Frontal cortex (tissue), 4 donors: ENCODE results near the gene EPOP. TPM values are rescaled to one million over a fixed set of nuclear protein-coding genes. Genes with fewer than 3 reads are reported as not detected.
"Not testable (repeated sequence)": the region's sequence is repeated elsewhere in the genome, so short reads cannot be mapped to it uniquely, and the experiment has no call there.

Source experiments
- DNase-seq, 2 donors: peaks; one replicate each; pipeline ENCODE4 v3.0.0; 2012; ENCODE audit warnings: low spot score in 2 of 2
- FAIRE-seq: peaks from 2 replicates; lab custom pipeline; 2012; peaks lifted over from hg19 to GRCh38; lab: Jason Lieb, UNC
- small RNA-seq: library from RNA; depleted of rRNA; stranded (forward); fragments of <200 nt; gene quantifications from one replicate; pipeline ENCODE3, GENCODE V24; 2014
- total RNA-seq: library from RNA; depleted of rRNA; stranded (reverse); fragments of >200 nt; gene quantifications from one replicate; pipeline ENCODE4 v1.2.3, GENCODE V29; 2014
- donor health status: control.
- donor health status: control.
- donor health status: control.

Gene EPOP
- total RNA-seq, 1 donor from 2014 or later, result 0.82 TPM

- peak; percentile 48 to 52 for DNase-seq
These were observed 17.6 kb downstream of the EPOP start for GRCh38 chr17:38656959-38657823.

GRCh38 chr17:38654411-38655398 is 20.1 kb downstream of the EPOP start:
- DNase-seq, result no peak
- FAIRE-seq, result no peak

More at GRCh38 chr17:38656959-38657823, 17.6 kb downstream of the EPOP start:
- FAIRE-seq, result no peak

DNA sequence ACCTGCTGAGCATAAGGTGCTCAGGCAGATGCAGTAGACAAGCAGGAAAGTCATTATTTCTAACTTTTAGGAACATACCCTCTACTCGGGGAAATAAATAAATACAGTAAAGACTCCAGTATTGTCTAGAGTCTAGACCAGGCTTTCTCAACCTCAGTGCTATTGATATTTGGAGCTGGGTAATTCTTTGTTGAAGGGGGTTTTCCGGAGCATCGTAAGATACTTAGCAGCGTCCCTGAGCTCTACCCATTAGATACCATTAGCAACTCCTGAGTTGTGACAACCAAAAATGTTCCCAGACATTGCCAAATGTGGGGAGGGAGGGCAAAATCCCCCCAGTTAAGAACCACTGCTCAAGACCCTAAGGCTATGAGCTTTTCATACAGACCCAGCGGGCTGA is 21.1 kb downstream of the EPOP start:
- DNase-seq (no peak), FAIRE-seq (no peak)

- FAIRE-seq (no peak), DNase-seq (no peak)
These were observed 21.5 kb downstream of the EPOP start for GRCh38 chr17:38653230-38653629.

- not testable (repeated sequence) for FAIRE-seq, DNase-seq
These were observed 24.0 kb downstream of the EPOP start for GRCh38 chr17:38650653-38651173.

- FAIRE-seq, result no peak
- no peak for DNase-seq
These were observed 36.8 kb downstream of the EPOP start for GRCh38 chr17:38637951-38638350.

GRCh38 chr17:38636054-38636453 is 38.7 kb downstream of the EPOP start:
- DNase-seq, result no peak
- no peak for FAIRE-seq

- FAIRE-seq, result no peak
These were observed 42.4 kb downstream of the EPOP start for GRCh38 chr17:38632334-38632733.

DNA sequence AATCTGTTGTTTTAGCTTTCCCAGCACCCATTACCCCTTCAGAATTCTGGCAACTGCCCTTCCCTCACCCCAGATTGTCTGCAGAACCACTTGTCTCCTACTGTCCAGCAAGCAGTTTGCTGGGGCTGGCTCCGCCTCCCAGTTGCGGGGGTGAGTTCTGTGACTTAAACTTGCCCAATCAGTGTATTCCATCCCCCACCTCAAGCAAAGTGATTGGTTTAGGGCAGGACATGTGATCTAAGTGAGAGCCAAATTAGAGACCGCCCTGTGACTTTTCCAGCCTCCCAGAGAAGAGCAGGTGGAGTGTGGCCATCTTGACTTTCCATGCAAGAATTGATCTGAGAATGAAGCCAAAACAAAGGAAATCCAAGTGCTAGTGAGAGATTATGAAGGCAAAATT is 46.3 kb downstream of the EPOP start:
- DNase-seq (no peak), FAIRE-seq (no peak)

More at GRCh38 chr17:38632334-38632733, 42.4 kb downstream of the EPOP start:
- DNase-seq, result no peak

GRCh38 chr17:38627957-38628356 is 46.8 kb downstream of the EPOP start:
- DNase-seq (no peak), FAIRE-seq (no peak)

- FAIRE-seq, DNase-seq: not testable (repeated sequence)
These were observed 48.0 kb downstream of the EPOP start for GRCh38 chr17:38626606-38627226.

DNA sequence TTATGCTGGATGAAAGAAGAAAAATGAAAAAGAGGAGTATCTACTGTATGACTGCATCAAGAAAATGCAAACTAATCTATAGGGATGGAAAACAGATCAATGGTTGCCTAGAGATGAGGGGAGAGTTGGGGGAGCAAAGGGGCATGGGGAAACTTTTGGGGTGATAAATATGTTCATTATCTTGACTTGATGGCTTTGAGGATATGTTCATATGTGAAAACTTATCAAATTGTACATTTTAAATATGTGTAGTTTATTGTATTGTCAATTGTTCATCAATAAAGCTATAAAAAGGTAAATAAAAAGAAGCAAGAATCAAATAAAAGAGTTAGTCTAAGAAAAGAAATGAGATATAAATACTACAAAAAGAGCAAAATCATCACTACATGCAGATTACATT is 49.3 kb downstream of the EPOP start:
- DNase-seq, result no peak
- no peak for FAIRE-seq

GRCh38 chr17:38624782-38625355 is 49.9 kb downstream of the EPOP start:
- DNase-seq, FAIRE-seq: not testable (repeated sequence)

Small RNAs within 50 kb of the gene (small RNA-seq; reads per million reads assigned to genes)
- gene MIR4726 (not detected), gene MIR4734 (not detected)

Other genes starting within 250 kb of the EPOP start
- 31.4 TPM for gene ARHGAP23, start 246.5 kb downstream of the EPOP start, total RNA-seq
- gene SRCIN1, start 69.0 kb downstream of the EPOP start, total RNA-seq, result 23.6 TPM
- gene MLLT6, start 30.3 kb upstream of the EPOP start, total RNA-seq, result 16.3 TPM
- gene CISD3, start 55.4 kb upstream of the EPOP start, total RNA-seq, result 0.82 TPM
- gene PCGF2, start 73.4 kb upstream of the EPOP start, total RNA-seq, result 8.2 TPM
- 196 TPM for gene PSMB3, start 77.8 kb upstream of the EPOP start, total RNA-seq
- 172 TPM for gene PIP4K2B, start 124.6 kb upstream of the EPOP start, total RNA-seq
- gene CWC25, start 150.4 kb upstream of the EPOP start, total RNA-seq, result 9.4 TPM
- 1,517 TPM for gene RPL23, start 178.8 kb upstream of the EPOP start, total RNA-seq
- gene LASP1, start 195.1 kb upstream of the EPOP start, total RNA-seq, result 44.0 TPM